ENCODE measurements around the gene CTDSPL2. TPM values are rescaled to one million over a fixed set of nuclear protein-coding genes. Genes with fewer than 3 reads are reported as not detected.

Gene CTDSPL2
- total and polyA plus RNA-seq, 10 of the 15 experiments (the other 5 are each of a cell fraction or from before 2014, with no cell fraction given) = 10.7 to 77.1 (median 44.9) TPM

- TF ChIP-seq EED (IDR thresholded peaks at IDR 0.05; ENCODE audit: low read depth) = no peak
- TF ChIP-seq HDAC2 (IDR thresholded peaks at IDR 0.05) = no peak
- TF ChIP-seq STAT1 (conservative IDR thresholded peaks at IDR 0.05) = no peak
- TF ChIP-seq BACH1 (IDR thresholded peaks at IDR 0.05; ENCODE audit: borderline replicate concordance) = no peak
- no peak for TF ChIP-seq RCOR1 (conservative IDR thresholded peaks at IDR 0.05; ENCODE audit: low read depth, low read length)
- no peak for TF ChIP-seq FOS (IDR thresholded peaks at IDR 0.05; ENCODE audit: borderline replicate concordance, extremely low read depth, insufficient read length)
Observed at GRCh38 chr15:44573386-44573785, 146.0 kb downstream of the CTDSPL2 start (continued).

- Histone ChIP-seq H4K20me1 (ENCODE audit: control insufficient read depth, insufficient read depth) (no peaks in the 10 kb centered on the region; the same call in 1 of the 2 replicates), H3K9ac (ENCODE audit: control insufficient read depth, insufficient read depth, low read length) (no peak overlapping the region), H3K79me2 (ENCODE audit: control insufficient read depth, insufficient read depth, low read length) (no peaks in the 10 kb centered on the region), H3K4me3 (no peak overlapping the region), H3K4me1 (ENCODE audit: control insufficient read depth, insufficient read depth, low read length) (no peaks in the 10 kb centered on the region), H3K4me2 (ENCODE audit: control insufficient read depth, insufficient read depth) (no peak overlapping the region), H3K36me3 (ENCODE audit: control insufficient read depth in 2 of 2, insufficient read depth in 2 of 2, low read length in 1 of 2) (peaks cover 6 to 16% of the 10 kb centered on the region in 2 experiments), H3K27ac (ENCODE audit: control insufficient read depth, insufficient read depth) (no peak overlapping the region), H3K9me3 (replicated peaks; ENCODE audit: control insufficient read depth, insufficient read depth, low read length) (no peaks in the 10 kb centered on the region), H3K27me3 (replicated peaks in 1 of 2; ENCODE audit: control insufficient read depth in 2 of 2, insufficient read depth in 2 of 2, low read length in 1 of 2) (no peaks in the 10 kb centered on the region), H2AFZ (ENCODE audit: control insufficient read depth, low read depth, low read length) (no peak overlapping the region)
- ChIA-PET POLR2A (interaction anchor here (0.6 to 0.9 kb wide), 3 partner anchors 48 to 162 kb away, joined by 3 to 4 read pairs (median 3); partner anchors contain the start of gene TRIM69), SMC1A (ENCODE audit: uncharacterized antibody, unreplicated experiment) (interaction anchor here (0.7 to 2.1 kb wide), 4 partner anchors 9 to 162 kb away, joined by 3 to 7 read pairs (median 3); partner anchors contain the start of gene TRIM69), CTCF (interaction anchor here (2.3 to 7.7 kb wide), 3 partner anchors 10 to 162 kb away, joined by 12 to 142 read pairs (median 32); partner anchors contain the start of gene TRIM69), RAD21 (ENCODE audit: unreplicated experiment) (interaction anchor here (1.6 to 2.7 kb wide), 2 partner anchors 89 to 163 kb away, joined by 3 to 15 read pairs; partner anchors contain the start of gene TRIM69)
- DNase-seq (ENCODE audit: low read depth, low spot score) (no peak), FAIRE-seq (no peak), ATAC-seq (no peak)
- BruUV-seq (replicated peaks) = no TSS peak
- 43% methylated on average over 1 of the region's 1 CpG for WGBS (ENCODE audit: insufficient coverage, insufficient replicate concordance, low lambda C conversion rate, missing lambda C conversion rate)
- in situ Hi-C loops (cut with MboI) (no loop called here), intact Hi-C loops (cut with micrococcal nuclease; ENCODE audit: unreplicated experiment) (no loop called here)
- TF ChIP-seq USF1 (IDR thresholded peaks at IDR 0.05; ENCODE audit: borderline replicate concordance, extremely low read length, insufficient read depth, low read depth, low read length) (no peak), ZNF274 (IDR thresholded peaks at IDR 0.05; ENCODE audit: insufficient read depth, insufficient read length) (no peak), PRDM15 (CRISPR knock-in tag; IDR thresholded peaks at IDR 0.05) (no peak), POLR2A (IDR thresholded peaks at IDR 0.05; ENCODE audit: low read depth, low read length) (no peak), ZBED1 (IDR thresholded peaks at IDR 0.05; ENCODE audit: borderline replicate concordance) (no peak), RFX5 (IDR thresholded peaks at IDR 0.05; ENCODE audit: low read depth, low read length) (no peak), MAX (IDR thresholded peaks at IDR 0.05; ENCODE audit: low read depth, low read length) (no peak), CTCF (IDR thresholded peaks at IDR 0.05 in 2 of 3, conservative IDR thresholded peaks at IDR 0.05 in 1 of 3; ENCODE audit: control insufficient read depth in 2 of 3, extremely low read depth in 1 of 3, insufficient read depth in 1 of 3, low read depth in 3 of 3, low read length in 3 of 3) (no peak), NFIC (IDR thresholded peaks at IDR 0.05; ENCODE audit: low read depth, low read length) (no peak), MTA2 (IDR thresholded peaks at IDR 0.05; ENCODE audit: low read depth) (no peak)
Observed at GRCh38 chr15:44574734-44575133, 147.3 kb downstream of the CTDSPL2 start.

Measured in GM12878 (cell line).